Adrenal gland (tissue), 12 donors: ENCODE data around the gene RPRD1B. TPM values are rescaled to one million over a fixed set of nuclear protein-coding genes. Genes with fewer than 3 reads are reported as not detected.
A peak's percentile ranks its signal among the peaks of the same experiment; 100 is the strongest.

Experiments used
- DNase-seq, 7 donors: peaks; one replicate each; pipeline ENCODE4 v3.0.0-alpha.2; 2019 to 2020
- H3K27ac ChIP-seq, 5 donors: fragments of 200-600 bp; sonication (generic) in 4 of 5; 1 replicate in 3 of 5; 2 replicates in 2 of 5; pipeline versions ENCODE4 v1.5.1 to v1.8.0; 2016 to 2020; ENCODE audit warnings: mild to moderate bottlenecking in 1 of 5
- H3K27me3 ChIP-seq: fragments of 200-600 bp; 2 replicates; pipeline ENCODE4 v1.8.0; 2021
- H3K36me3 ChIP-seq, 2 donors: fragments of 200-600 bp; replicated peaks in 1 of 2; 1 replicate in 1 of 2; 2 replicates in 1 of 2; pipeline versions ENCODE4 v1.5.1 to v1.8.0; 2018 to 2022
- H3K4me1 ChIP-seq, 2 donors: fragments of 200-600 bp; replicated peaks in 1 of 2; 1 replicate in 1 of 2; 2 replicates in 1 of 2; pipeline versions ENCODE4 v1.5.1 to v1.8.0; 2018 to 2021
- H3K4me3 ChIP-seq, 4 donors: fragments of 200-600 bp; sonication (generic) in 3 of 4; one replicate each; pipeline ENCODE4 v1.5.1; 2016 to 2018
- H3K9me3 ChIP-seq, 3 donors: fragments of 200-600 bp; sonication (generic) in 1 of 3; replicated peaks in 1 of 3; 1 replicate in 2 of 3; 2 replicates in 1 of 3; pipeline versions ENCODE4 v1.5.1 to v1.8.0; 2016 to 2021
- CTCF ChIP-seq, 6 experiments: fragments of 450-650 bp in 4 of 6; fragments of 200-600 bp in 2 of 6; sonication (generic) in 1 of 6; IDR thresholded peaks; 1 replicate in 5 of 6; 2 replicates in 1 of 6; pipeline versions ENCODE4 v1.5.1 to v1.8.0; 2016 to 2021; ENCODE audit warnings: antibody characterized with exemption in 6 of 6, mild to moderate bottlenecking in 2 of 6, moderate library complexity in 1 of 6
- POLR2A ChIP-seq, 2 donors: fragments of 450-650 bp; IDR thresholded peaks; one replicate each; pipeline ENCODE4 v1.6.1; 2017; ENCODE audit warnings: antibody characterized with exemption in 2 of 2, mild to moderate bottlenecking in 2 of 2, moderate library complexity in 1 of 2
- WGBS, 4 donors: extraction: QIAGEN DNeasy Blood & Tissue Kit in 2 of 4; methylation state at CpG; one replicate each; pipeline versions ENCODE4 v1.1.5 to v1.1.7; 2013 to 2017; 5-methylcytosine and 5-hydroxymethylcytosine counted together
- intact Hi-C, 2 donors: fragments of 100-400 bp; cut with DNase I; formaldehyde crosslinking; loops; one replicate each; pipeline versions ENCODE4 v1.14.1 to v1.15.0; 2022 to 2023
- polyA plus RNA-seq, 3 donors: library from polyadenylated mRNA; stranded (reverse); fragments of 200-250 nt in 2 of 3; fragments of 350-450 nt in 1 of 3; fragmentation: Illumina TruSeq in 1 of 3; extraction: RNeasy Lipid Tissue Mini Kit (QIAGEN cat#74804) in 1 of 3; gene quantifications; one replicate each; pipeline ENCODE4 v1.2.3, GENCODE V29; 2013 to 2014
- total RNA-seq, 9 donors: library from RNA; depleted of rRNA in 4 of 9; stranded (reverse); fragments of >200 nt in 4 of 9; fragments of 120-200 nt in 1 of 9; fragmentation: NEBNext Ultra II Directional in 1 of 9; extraction: Animal tissue kit (Norgen Biotek cat#: 25700) in 1 of 9; gene quantifications; one replicate each; pipeline versions ENCODE4 v1.1.0 to v1.2.4, GENCODE V29; 2013 to 2023
- donor health status: healthy with polysubstance abuse.
- donor health status: Bipolar disorder and iron deficiency.
- donor health status: DM: yes; HTN: yes; CAD: no.
- donor health status: DM: no; HTN: no; CAD: no.
- donor health status: DM: no; HTN: no; CAD: no.
- donor health status: DM: yes; HTN: yes; CAD: no.

The RPRD1B gene
- total and polyA plus RNA-seq, 12 donors: 5.9 to 36.4 (median 27.1) TPM

GRCh38 chr20:37986044-37986858, 47.3 kb upstream of the RPRD1B start:
- peaks cover 0 to 6% of the 10 kb centered on the region in 2 donors for H3K36me3 ChIP-seq
- 66 to 78% (median 71%) methylated on average over 9 of the region's 9 CpGs for WGBS, 4 donors
- intact Hi-C loops: no loop called here
- H3K27me3 ChIP-seq: no peaks in the 10 kb centered on the region
- no peaks in the 10 kb centered on the region for H3K9me3 ChIP-seq
- peak in 2 of 7 donors; percentile 21 to 35 for DNase-seq
- peaks cover 13 to 45% of the 10 kb centered on the region in 2 donors for H3K4me1 ChIP-seq
- TF ChIP-seq CTCF (IDR thresholded peaks at IDR 0.05) (no peak), POLR2A (IDR thresholded peaks at IDR 0.05) (no peak)
- H3K4me3 ChIP-seq: no peak overlapping the region
- H3K27ac ChIP-seq: peak overlapping the region in 3 of 5 donors; percentile 34 to 62 (median 42)

- DNase-seq: peak in 6 of 7 donors; percentile 57 to 90 (median 70)
- H3K27ac ChIP-seq: peak overlapping the region in 2 of 5 donors; percentile 42 to 62
These were observed 46.5 kb upstream of the RPRD1B start for GRCh38 chr20:37986873-37987601.

GRCh38 chr20:37987602-37988290, 45.8 kb upstream of the RPRD1B start:
- H3K4me3 ChIP-seq: no peak overlapping the region
- H3K27ac ChIP-seq: peak overlapping the region in 2 of 5 donors; percentile 10 to 62
- H3K4me1 ChIP-seq: peaks cover 17 to 59% of the 10 kb centered on the region in 2 donors
- 84 to 93% (median 87%) methylated on average over 12 of the region's 12 CpGs for WGBS, 4 donors
- no peak for DNase-seq
- intact Hi-C loops: no loop called here
- H3K9me3 ChIP-seq: no peaks in the 10 kb centered on the region
- no peak for TF ChIP-seq POLR2A (IDR thresholded peaks at IDR 0.05)
- no peak for TF ChIP-seq CTCF (IDR thresholded peaks at IDR 0.05)
- H3K36me3 ChIP-seq: no peaks in the 10 kb centered on the region
- no peaks in the 10 kb centered on the region for H3K27me3 ChIP-seq

More at GRCh38 chr20:37986873-37987601, 46.5 kb upstream of the RPRD1B start:
- Histone ChIP-seq H3K27me3 (no peaks in the 10 kb centered on the region), H3K4me3 (no peak overlapping the region), H3K9me3 (no peaks in the 10 kb centered on the region), H3K4me1 (peaks cover 17 to 52% of the 10 kb centered on the region in 2 donors), H3K36me3 (peaks cover 0 to 5% of the 10 kb centered on the region in 2 donors)
- no peak for TF ChIP-seq POLR2A (IDR thresholded peaks at IDR 0.05)
- TF ChIP-seq CTCF (IDR thresholded peaks at IDR 0.05): no peak
- 69 to 80% (median 76%) methylated on average over 6 to 9 of the region's 9 CpGs for WGBS, 4 donors
- intact Hi-C loops: no loop called here
